Heart left ventricle (tissue), 16 donors: Measurements from ENCODE around the gene ZEB1. TPM values are rescaled to one million over a fixed set of nuclear protein-coding genes. Genes with fewer than 3 reads are reported as not detected.

ENCODE experiments used
- ATAC-seq, 4 donors: fragments of 200-7000 bp; cut with Tn5 transposase; one replicate each; pipeline ENCODE4 v1.9.1; 2020 to 2022; ENCODE audit warnings: moderate library complexity in 4 of 4, mild to moderate bottlenecking in 3 of 4, moderate number of reproducible peaks in 1 of 4
- DNase-seq, 5 donors: peaks; one replicate each; pipeline ENCODE4 v3.0.0-alpha.2; 2020
- H3K27ac ChIP-seq, 12 donors: fragments of 200-600 bp; sonication (generic) in 4 of 12; one replicate each; pipeline versions ENCODE4 v1.5.0 to v1.8.0; 2016 to 2022; ENCODE audit warnings: mild to moderate bottlenecking in 2 of 12
- H3K27me3 ChIP-seq, 9 donors: fragments of 200-600 bp; sonication (generic) in 2 of 9; one replicate each; pipeline versions ENCODE4 v1.5.1 to v1.8.0; 2016 to 2022; ENCODE audit warnings: mild to moderate bottlenecking in 3 of 9
- H3K36me3 ChIP-seq, 9 donors: fragments of 200-600 bp; sonication (generic) in 2 of 9; one replicate each; pipeline versions ENCODE4 v1.5.0 to v1.8.0; 2018 to 2022; ENCODE audit warnings: mild to moderate bottlenecking in 2 of 9
- H3K4me1 ChIP-seq, 12 donors: fragments of 200-600 bp; sonication (generic) in 4 of 12; one replicate each; pipeline versions ENCODE4 v1.5.0 to v1.8.0; 2016 to 2022; ENCODE audit warnings: mild to moderate bottlenecking in 3 of 12
- H3K4me3 ChIP-seq, 12 donors: fragments of 200-600 bp; sonication (generic) in 4 of 12; one replicate each; pipeline versions ENCODE4 v1.5.0 to v1.8.0; 2017 to 2022; ENCODE audit warnings: mild to moderate bottlenecking in 9 of 12, moderate library complexity in 4 of 12
- H3K9me3 ChIP-seq, 12 donors: fragments of 200-600 bp; sonication (generic) in 4 of 12; one replicate each; pipeline versions ENCODE4 v1.5.0 to v1.8.0; 2016 to 2022; ENCODE audit warnings: mild to moderate bottlenecking in 1 of 12
- CTCF ChIP-seq, 12 donors: fragments of 200-600 bp; sonication (generic) in 4 of 12; IDR thresholded peaks; one replicate each; pipeline versions ENCODE4 v1.5.0 to v1.8.0; 2018 to 2022; ENCODE audit warnings: antibody characterized with exemption in 12 of 12, mild to moderate bottlenecking in 5 of 12
- POLR2A ChIP-seq, 2 donors: fragments of 450-650 bp; IDR thresholded peaks; one replicate each; pipeline ENCODE4 v1.6.1; 2017; ENCODE audit warnings: antibody characterized with exemption in 2 of 2, mild to moderate bottlenecking in 2 of 2, moderate library complexity in 2 of 2
- WGBS, 4 donors: extraction: QIAGEN DNeasy Blood & Tissue Kit in 2 of 4; methylation state at CpG; one replicate each; pipeline versions ENCODE4 v1.1.5 to v1.1.7; 2013 to 2018; 5-methylcytosine and 5-hydroxymethylcytosine counted together
- intact Hi-C, 10 donors: fragments of 100-400 bp; cut with DNase I; formaldehyde crosslinking; loops; one replicate each; pipeline versions ENCODE4 v1.11.1 to v1.14.2; 2022
- polyA plus RNA-seq, 2 donors: library from polyadenylated mRNA; stranded (reverse); fragments of 200-250 nt; gene quantifications; one replicate each; pipeline ENCODE4 v1.2.3, GENCODE V29; 2013
- total RNA-seq, 9 donors: library from RNA; depleted of rRNA in 2 of 9; stranded (reverse); fragments of >200 nt in 2 of 9; fragmentation: NEBNext Ultra II Directional in 3 of 9; extraction: Animal tissue kit (Norgen Biotek cat#: 25700) in 3 of 9; gene quantifications; one replicate each; pipeline versions ENCODE4 v1.1.0 to v1.2.4, GENCODE V29; 2016 to 2023
- donor health status: ischemic (EF 13 %, LVEDD 7.1; RV severe dilation, severe dysfunction).
- donor health status: healthy with polysubstance abuse.
- donor health status: DM: no; HTN: yes; CAD: no.
- donor health status: DM: no; HTN: no; CAD: no.
- donor health status: ischemic (EF 25% LVEDD 6.9; RV normal size, moderate dysfunction).
- donor health status: ischemic (EF 25% LVEDD 5.7; RV mildly dilated, moderate dysfunction).
- donor health status: healthy.
- donor health status: DM: yes; HTN: yes; CAD: no.
- donor health status: ischemic (EF 35%, LVEDD 5.7; RV mildly dilated, moderate dysfunction).
- donor health status: nonischemic (EF 11% LVEDD 7.7; RV severe dilation, severe dysfunction).
- donor health status: DM: yes; HTN: yes; CAD: no.
- donor health status: PGD.
- donor health status: ischemic (EF 29% LVEDD 5.4; RV normal size, mild dysfunction).
- donor health status: nonischemic (EF 23%, LVEDD 6.1; RV moderate dilation, normal function).

ZEB1 gene
- total and polyA plus RNA-seq, 11 donors: 15.4 to 135 (median 95.6) TPM

- WGBS, 4 donors: 89 to 96% (median 94%) methylated on average over 5 of the region's 5 CpGs
- intact Hi-C loops: loop anchor here in 8 of 10 donors (5.0 to 10.0 kb wide), 13 partner anchors 148 to 562 kb away; partner anchors contain the start of gene ZNF438 (in 4 of the 8)
- TF ChIP-seq CTCF (IDR thresholded peaks at IDR 0.05) (no peak), POLR2A (IDR thresholded peaks at IDR 0.05) (no peak)
- H3K36me3 ChIP-seq: no peaks in the 10 kb centered on the region
- ATAC-seq (no peak), DNase-seq (no peak)
- no peaks in the 10 kb centered on the region for H3K27me3 ChIP-seq
- H3K4me1 ChIP-seq: peaks cover 0 to 28% (median 7%) of the 10 kb centered on the region in 12 donors
- no peak overlapping the region for H3K4me3 ChIP-seq
- no peak overlapping the region for H3K27ac ChIP-seq
- peaks cover 0 to 5% (median 0%) of the 10 kb centered on the region in 12 donors for H3K9me3 ChIP-seq
Measured at GRCh38 chr10:31317171-31317570, 1.8 kb upstream of the ZEB1 start.

- intact Hi-C loops: loop anchor here (1.0 to 10.0 kb wide), 18 partner anchors 147 to 563 kb away; partner anchors contain the start of gene ZNF438 (in 4 of the 10)
- WGBS, 4 donors: 28 to 36% (median 31%) methylated on average over 21 of the region's 21 CpGs
- peak overlapping the region; percentile 91 to 99 (median 98) for H3K27ac ChIP-seq
- H3K4me1 ChIP-seq: peaks cover 0 to 34% (median 12%) of the 10 kb centered on the region in 12 donors
- H3K36me3 ChIP-seq: no peaks in the 10 kb centered on the region
- ATAC-seq: no peak
- H3K27me3 ChIP-seq: no peaks in the 10 kb centered on the region
- DNase-seq: no peak
- peak overlapping the region; percentile 66 to 96 (median 90) for H3K4me3 ChIP-seq
- no peak for TF ChIP-seq CTCF (IDR thresholded peaks at IDR 0.05)
- no peak for TF ChIP-seq POLR2A (IDR thresholded peaks at IDR 0.05)
- H3K9me3 ChIP-seq: no peaks in the 10 kb centered on the region
Measured at GRCh38 chr10:31317652-31318381, 1.2 kb upstream of the ZEB1 start.

GRCh38 chr10:31318382-31318853 is 598 bp upstream of the ZEB1 start:
- Histone ChIP-seq H3K4me3 (peak overlapping the region; percentile 66 to 96 (median 90)), H3K9me3 (no peaks in the 10 kb centered on the region), H3K36me3 (no peaks in the 10 kb centered on the region), H3K27me3 (no peaks in the 10 kb centered on the region), H3K27ac (peak overlapping the region; percentile 91 to 99 (median 98)), H3K4me1 (peaks cover 0 to 40% (median 16%) of the 10 kb centered on the region in 12 donors)
- peak; percentile 69 to 79 (median 70) for DNase-seq
- TF ChIP-seq POLR2A (IDR thresholded peaks at IDR 0.05) (peak in 1 of 2 donors; percentile 22), CTCF (IDR thresholded peaks at IDR 0.05) (no peak)
- 0 to 4% (median 1%) methylated on average over 11 to 32 of the region's 32 CpGs for WGBS, 4 donors
- ATAC-seq: peak; percentile 27 to 75 (median 67)
- intact Hi-C loops: loop anchor here (1.0 to 10.0 kb wide), 18 partner anchors 146 to 564 kb away; partner anchors contain the start of gene ZNF438 (in 4 of the 10)
